Brain microvascular endothelial cell (primary cell): ENCODE results near the gene SS18L1.

Experiments used
- DNase-seq: peaks from one replicate; pipeline ENCODE4 v3.0.0-alpha.2; 2020
- H3K27ac ChIP-seq: fragments of 250-450 bp; sonication (Bioruptor Pico); 2 replicates; pipeline ENCODE4 v1.5.1; 2020; ENCODE audit warnings: mild to moderate bottlenecking, moderate library complexity
- H3K27me3 ChIP-seq: fragments of 250-450 bp; sonication (Bioruptor Pico); replicated peaks from 2 replicates; pipeline ENCODE4 v1.5.1; 2020; ENCODE audit warnings: mild to moderate bottlenecking
- H3K36me3 ChIP-seq: fragments of 250-450 bp; sonication (Bioruptor Pico); replicated peaks from 2 replicates; pipeline ENCODE4 v1.5.1; 2020; ENCODE audit warnings: mild to moderate bottlenecking
- H3K4me3 ChIP-seq: 2 replicates; pipeline ENCODE4 v1.5.1; 2011; ENCODE audit warnings: low read depth, mild to moderate bottlenecking, control low read depth, low read length, moderate library complexity
- in situ Hi-C: cut with HindIII; loops from 2 replicates; pipeline ENCODE4 v1.10.0; 2017; ENCODE audit warnings: low sequenced_read_pairs, low pct_ligation_motif_present
- TF ChIP-seq, protein P1 (sequence below): IDR thresholded peaks from 2 replicates; pipeline ENCODE4 v1.5.1; 2011; ENCODE audit warnings: low read depth, mild to moderate bottlenecking, moderate library complexity, low read length, control low read depth, inconsistent platforms; ENCODE audit errors: missing control alignments

Gene SS18L1

DNA sequence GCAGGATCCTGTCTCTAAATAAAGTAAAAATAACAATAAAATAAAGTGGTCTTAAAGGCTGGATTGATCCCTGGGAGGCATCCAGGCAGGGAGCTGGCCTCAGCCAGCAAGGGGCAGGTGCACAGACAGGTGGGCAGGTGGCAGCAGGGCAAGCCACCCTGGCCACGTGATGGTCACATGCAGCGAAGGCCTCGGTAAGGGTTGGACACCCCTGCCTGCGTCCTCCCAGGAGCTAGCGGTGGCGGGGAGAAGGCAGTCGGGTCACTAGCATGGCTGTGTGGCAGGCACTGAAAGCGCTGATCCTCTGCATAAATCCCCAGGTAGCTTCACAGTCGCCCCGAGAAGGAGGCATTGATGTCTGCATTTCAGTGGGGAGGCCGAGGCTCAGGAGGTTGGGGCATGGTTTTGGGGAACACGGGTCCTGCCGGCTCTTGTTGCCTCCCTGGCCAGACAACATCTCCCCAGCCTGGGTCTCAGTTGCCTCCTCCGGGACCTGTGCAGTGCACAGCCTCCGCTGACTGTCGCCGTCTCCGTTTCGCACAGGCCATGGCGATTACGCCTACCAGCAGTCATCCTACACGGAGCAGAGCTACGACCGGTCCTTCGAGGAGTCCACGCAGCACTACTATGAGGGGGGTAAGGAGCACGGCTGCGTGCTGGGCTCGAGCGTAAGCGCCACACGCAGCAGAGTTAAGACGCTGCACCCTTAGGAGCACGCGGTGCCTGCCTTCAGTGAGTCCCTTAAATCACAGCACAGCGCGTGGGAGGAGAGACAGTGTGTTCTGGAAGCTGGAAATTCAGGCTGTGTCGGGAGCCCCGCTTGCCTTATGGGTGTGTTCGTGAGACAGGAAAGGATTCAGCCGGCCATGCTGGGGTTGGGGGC, 21.6 kb downstream of the SS18L1 start:
- Histone ChIP-seq H3K4me3 (no peak overlapping the region), H3K27ac (no peak overlapping the region), H3K36me3 (peaks cover 42% of the 10 kb centered on the region), H3K27me3 (no peaks in the 10 kb centered on the region)
- TF ChIP-seq, protein P1, sequence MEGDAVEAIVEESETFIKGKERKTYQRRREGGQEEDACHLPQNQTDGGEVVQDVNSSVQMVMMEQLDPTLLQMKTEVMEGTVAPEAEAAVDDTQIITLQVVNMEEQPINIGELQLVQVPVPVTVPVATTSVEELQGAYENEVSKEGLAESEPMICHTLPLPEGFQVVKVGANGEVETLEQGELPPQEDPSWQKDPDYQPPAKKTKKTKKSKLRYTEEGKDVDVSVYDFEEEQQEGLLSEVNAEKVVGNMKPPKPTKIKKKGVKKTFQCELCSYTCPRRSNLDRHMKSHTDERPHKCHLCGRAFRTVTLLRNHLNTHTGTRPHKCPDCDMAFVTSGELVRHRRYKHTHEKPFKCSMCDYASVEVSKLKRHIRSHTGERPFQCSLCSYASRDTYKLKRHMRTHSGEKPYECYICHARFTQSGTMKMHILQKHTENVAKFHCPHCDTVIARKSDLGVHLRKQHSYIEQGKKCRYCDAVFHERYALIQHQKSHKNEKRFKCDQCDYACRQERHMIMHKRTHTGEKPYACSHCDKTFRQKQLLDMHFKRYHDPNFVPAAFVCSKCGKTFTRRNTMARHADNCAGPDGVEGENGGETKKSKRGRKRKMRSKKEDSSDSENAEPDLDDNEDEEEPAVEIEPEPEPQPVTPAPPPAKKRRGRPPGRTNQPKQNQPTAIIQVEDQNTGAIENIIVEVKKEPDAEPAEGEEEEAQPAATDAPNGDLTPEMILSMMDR, result no peak
- no peak for DNase-seq
- in situ Hi-C loops, result no loop called here

GRCh38 chr20:62165762-62166399, 22.3 kb downstream of the SS18L1 start:
- Histone ChIP-seq H3K4me3 (no peak overlapping the region), H3K27ac (no peak overlapping the region), H3K36me3 (peaks cover 42% of the 10 kb centered on the region), H3K27me3 (no peaks in the 10 kb centered on the region)
- in situ Hi-C loops, result no loop called here
- DNase-seq, result no peak
- TF ChIP-seq, protein P1, result no peak

DNA sequence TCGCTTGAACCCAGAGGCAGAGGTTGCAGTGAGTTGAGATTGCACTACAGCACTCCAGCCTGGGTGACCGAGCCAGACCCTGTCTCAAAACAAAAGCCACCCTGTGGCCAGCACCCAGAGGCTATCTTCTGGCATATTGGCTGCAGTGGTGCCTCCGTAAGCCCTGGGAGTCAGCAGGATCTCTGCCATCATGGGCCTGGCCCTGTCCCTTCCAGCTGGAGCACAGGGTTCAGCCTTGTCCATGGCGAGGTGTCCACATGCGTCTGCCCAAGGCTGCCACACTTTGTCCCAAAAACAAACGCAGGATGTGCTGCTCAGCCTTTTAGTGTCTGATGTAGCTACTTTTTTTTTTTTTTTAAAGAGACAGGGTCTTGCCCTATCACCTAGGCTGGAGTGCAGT, 23.9 kb downstream of the SS18L1 start:
- H3K27ac ChIP-seq, result no peak overlapping the region
- no peaks in the 10 kb centered on the region for H3K27me3 ChIP-seq
- in situ Hi-C loops, result no loop called here
- no peak for DNase-seq
- TF ChIP-seq, protein P1, result no peak
- H3K36me3 ChIP-seq, result peaks cover 40% of the 10 kb centered on the region
- no peak overlapping the region for H3K4me3 ChIP-seq

- no peak overlapping the region for H3K4me3 ChIP-seq
- TF ChIP-seq, protein P1, result no peak
- H3K27me3 ChIP-seq, result no peaks in the 10 kb centered on the region
- no peak overlapping the region for H3K27ac ChIP-seq
- H3K36me3 ChIP-seq, result peaks cover 35% of the 10 kb centered on the region
- in situ Hi-C loops, result no loop called here
- no peak for DNase-seq
Observed at GRCh38 chr20:62168061-62168460, 24.5 kb downstream of the SS18L1 start.

DNA sequence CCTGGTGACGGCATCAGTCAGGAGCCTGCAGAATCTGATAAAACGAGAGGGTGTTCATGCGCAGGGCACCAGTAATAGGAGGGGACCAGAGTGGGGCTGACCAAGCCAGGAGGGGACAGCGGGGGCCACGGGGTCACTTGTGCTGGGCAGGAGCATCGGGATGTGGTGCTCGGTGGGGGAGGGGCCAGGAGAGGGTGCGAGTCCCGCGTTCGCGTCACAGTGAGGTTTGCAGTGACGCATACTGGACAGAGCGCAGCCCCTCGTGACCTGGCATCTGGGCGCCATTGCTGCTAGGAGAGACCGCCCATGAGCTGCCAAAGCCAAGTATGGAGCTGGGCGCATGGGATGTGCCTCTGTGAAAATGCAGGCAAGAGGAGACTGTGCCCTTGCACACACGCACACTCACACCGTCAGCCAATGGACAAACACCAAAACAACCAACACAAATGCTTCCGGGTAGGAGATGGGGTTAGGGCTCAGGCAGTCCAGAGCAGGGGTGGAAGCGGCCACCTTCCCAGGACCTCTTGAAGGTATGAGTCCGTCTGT, 25.4 kb downstream of the SS18L1 start:
- Histone ChIP-seq H3K27ac (no peak overlapping the region), H3K4me3 (no peak overlapping the region), H3K36me3 (peaks cover 31% of the 10 kb centered on the region), H3K27me3 (no peaks in the 10 kb centered on the region)
- TF ChIP-seq, protein P1, result no peak
- in situ Hi-C loops, result no loop called here
- no peak for DNase-seq
